PC-3 (cell line): ENCODE results near the gene TGFB2. TPM values are rescaled to one million over a fixed set of nuclear protein-coding genes. Genes with fewer than 3 reads are reported as not detected.

Experiments
- ATAC-seq: fragments of 200-7000 bp; cut with Tn5 transposase; 2 replicates; pipeline ENCODE4 v1.9.1; 2020; ENCODE audit warnings: mild to moderate bottlenecking, moderate library complexity
- BruUV-seq: library from RNA; stranded (reverse); fragments of 400-500 nt; replicated peaks from 2 replicates; lab custom pipeline; 2021; lab: Mats Ljungman, UMichigan
- CTCF ChIA-PET: fragments of 300-600 bp; sonication (Branson Sonifier 250); formaldehyde crosslinking; loops from one replicate; lab custom pipeline; 2022; ENCODE audit warnings: antibody characterized with exemption; lab: Charles Lee
- POLR2A ChIA-PET: fragments of 300-600 bp; sonication (Branson Sonifier 250); formaldehyde crosslinking; loops from one replicate; lab custom pipeline; 2022; ENCODE audit warnings: antibody characterized with exemption; ENCODE audit not compliant: unreplicated experiment; lab: Charles Lee
- DNase-seq: peaks from one replicate; pipeline ENCODE4 v3.0.0-alpha.2; 2015
- H2AFZ ChIP-seq: fragments of 300-600 bp; sonication (generic); 2 replicates; pipeline ENCODE4 v1.6.0; 2016; ENCODE audit warnings: antibody characterized with exemption, low read length
- H3F3A ChIP-seq: fragments of 300-600 bp; sonication (generic); one replicate; pipeline ENCODE4 v1.6.0; 2017; ENCODE audit warnings: antibody characterized with exemption, low read length, control low read depth, mild to moderate bottlenecking; ENCODE audit not compliant: unreplicated experiment
- H3K27ac ChIP-seq: fragments of 300-600 bp; sonication (generic); 2 replicates; pipeline ENCODE4 v1.5.1; 2016; ENCODE audit warnings: mild to moderate bottlenecking, low read length
- H3K27me3 ChIP-seq: fragments of 300-600 bp; sonication (generic); 2 replicates; pipeline ENCODE4 v1.6.1; 2016; ENCODE audit warnings: low read length, mixed read lengths
- H3K36me3 ChIP-seq: fragments of 300-600 bp; sonication (generic); 2 replicates; pipeline ENCODE4 v1.6.1; 2016; ENCODE audit warnings: low read depth, mixed run types, low read length, mixed read lengths
- H3K4me1 ChIP-seq: fragments of 300-600 bp; sonication (generic); 2 replicates; pipeline ENCODE4 v1.5.1; 2016; ENCODE audit warnings: low read length; ENCODE audit not compliant: insufficient read depth
- H3K4me2 ChIP-seq: fragments of 300-600 bp; sonication (generic); 2 replicates; pipeline ENCODE4 v1.6.0; 2016; ENCODE audit warnings: low read length
- H3K4me3 ChIP-seq: fragments of 300-600 bp; sonication (generic); 2 replicates; pipeline ENCODE4 v1.5.1; 2016; ENCODE audit warnings: mild to moderate bottlenecking, low read length, mixed read lengths
- H3K79me2 ChIP-seq: fragments of 300-600 bp; sonication (generic); 2 replicates; pipeline ENCODE4 v1.6.1; 2017; ENCODE audit warnings: low read length, mixed read lengths
- H3K9ac ChIP-seq: fragments of 300-600 bp; sonication (generic); 2 replicates; pipeline ENCODE4 v1.6.0; 2016; ENCODE audit warnings: mild to moderate bottlenecking, low read length
- H3K9me2 ChIP-seq: fragments of 300-600 bp; sonication (generic); replicated peaks from 2 replicates; pipeline ENCODE4 v1.6.1; 2016; ENCODE audit warnings: mixed run types, low read length, mixed read lengths
- H3K9me3 ChIP-seq: fragments of 300-600 bp; sonication (generic); 2 replicates; pipeline ENCODE4 v1.6.1; 2016; ENCODE audit warnings: low read length, mixed read lengths
- H4K20me1 ChIP-seq: fragments of 300-600 bp; sonication (generic); 2 replicates; pipeline ENCODE4 v1.6.1; 2016; ENCODE audit warnings: low read length, mixed read lengths
- EZH2 ChIP-seq: fragments of 300-600 bp; sonication (generic); IDR thresholded peaks from one replicate; pipeline ENCODE4 v1.6.1; 2017; ENCODE audit warnings: antibody characterized with exemption, mild to moderate bottlenecking, low read length; ENCODE audit not compliant: unreplicated experiment
- EZH2phosphoT487 ChIP-seq: fragments of 300-600 bp; sonication (generic); IDR thresholded peaks from 2 replicates; pipeline ENCODE4 v1.6.1; 2018; ENCODE audit warnings: mild to moderate bottlenecking, antibody characterized with exemption, low read length, borderline replicate concordance
- intact Hi-C: fragments of 100-400 bp; cut with micrococcal nuclease; formaldehyde crosslinking; loops from 2 replicates; pipeline ENCODE4 v1.9.0; 2023
- total RNA-seq: library from RNA; depleted of rRNA; stranded (reverse); fragments of >200 nt; gene quantifications from 2 replicates; pipeline ENCODE4 v1.2.3, GENCODE V29; 2014
- TF ChIP-seq, protein P1 (sequence below): fragments of 300-600 bp; sonication (generic); conservative IDR thresholded peaks from 2 replicates; pipeline ENCODE4 v1.5.1; 2017; ENCODE audit warnings: antibody characterized with exemption, low read depth, mild to moderate bottlenecking, low read length

Gene TGFB2
- total RNA-seq, 1 experiment from 2014 or later = 50.3 TPM

DNA sequence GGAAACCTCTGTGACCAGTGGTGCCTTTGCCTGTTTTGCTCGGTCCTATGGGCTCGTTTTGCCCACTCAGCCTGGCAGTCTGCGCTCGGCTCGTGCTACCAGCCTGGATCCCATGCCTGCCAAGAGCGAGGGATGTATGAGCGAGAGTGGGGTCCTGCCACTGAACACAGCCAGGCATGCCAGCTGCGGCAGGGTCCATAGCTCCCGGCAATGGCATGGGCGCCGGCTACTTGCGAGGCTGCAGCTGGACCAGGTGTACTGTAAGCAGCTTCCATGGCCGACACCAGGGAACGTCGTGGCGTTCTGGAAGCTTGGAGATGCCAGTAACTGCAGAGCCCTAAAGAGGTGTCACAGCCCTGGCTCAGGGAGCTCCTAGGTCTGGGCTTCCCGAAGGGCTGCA is 22.4 kb upstream of the TGFB2 start:
- ATAC-seq (no peak), DNase-seq (no peak)
- H3K4me3 ChIP-seq = no peak overlapping the region
- H3K36me3 ChIP-seq = peaks cover 31% of the 10 kb centered on the region
- no peaks in the 10 kb centered on the region for H3F3A ChIP-seq
- 0 out of 2 replicates have a peak, but pooled peaks cover 9% of the 10 kb centered on the region for H3K79me2 ChIP-seq
- ChIA-PET CTCF (no interaction called here), POLR2A (no interaction called here)
- no peak overlapping the region for H3K4me2 ChIP-seq
- H3K4me1 ChIP-seq = no peaks in the 10 kb centered on the region
- intact Hi-C loops = no loop called here
- H3K9me2 ChIP-seq = no peaks in the 10 kb centered on the region
- H2AFZ ChIP-seq = no peak overlapping the region
- no TSS peak for BruUV-seq
- no peaks in the 10 kb centered on the region for H3K9me3 ChIP-seq
- no peak for TF ChIP-seq EZH2phosphoT487
- TF ChIP-seq, protein P1, sequence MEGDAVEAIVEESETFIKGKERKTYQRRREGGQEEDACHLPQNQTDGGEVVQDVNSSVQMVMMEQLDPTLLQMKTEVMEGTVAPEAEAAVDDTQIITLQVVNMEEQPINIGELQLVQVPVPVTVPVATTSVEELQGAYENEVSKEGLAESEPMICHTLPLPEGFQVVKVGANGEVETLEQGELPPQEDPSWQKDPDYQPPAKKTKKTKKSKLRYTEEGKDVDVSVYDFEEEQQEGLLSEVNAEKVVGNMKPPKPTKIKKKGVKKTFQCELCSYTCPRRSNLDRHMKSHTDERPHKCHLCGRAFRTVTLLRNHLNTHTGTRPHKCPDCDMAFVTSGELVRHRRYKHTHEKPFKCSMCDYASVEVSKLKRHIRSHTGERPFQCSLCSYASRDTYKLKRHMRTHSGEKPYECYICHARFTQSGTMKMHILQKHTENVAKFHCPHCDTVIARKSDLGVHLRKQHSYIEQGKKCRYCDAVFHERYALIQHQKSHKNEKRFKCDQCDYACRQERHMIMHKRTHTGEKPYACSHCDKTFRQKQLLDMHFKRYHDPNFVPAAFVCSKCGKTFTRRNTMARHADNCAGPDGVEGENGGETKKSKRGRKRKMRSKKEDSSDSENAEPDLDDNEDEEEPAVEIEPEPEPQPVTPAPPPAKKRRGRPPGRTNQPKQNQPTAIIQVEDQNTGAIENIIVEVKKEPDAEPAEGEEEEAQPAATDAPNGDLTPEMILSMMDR = no peak
- TF ChIP-seq EZH2 = no peak
- no peak overlapping the region for H3K27ac ChIP-seq
- no peaks in the 10 kb centered on the region for H3K27me3 ChIP-seq
- no peak overlapping the region for H3K9ac ChIP-seq
- no peaks in the 10 kb centered on the region for H4K20me1 ChIP-seq

DNA sequence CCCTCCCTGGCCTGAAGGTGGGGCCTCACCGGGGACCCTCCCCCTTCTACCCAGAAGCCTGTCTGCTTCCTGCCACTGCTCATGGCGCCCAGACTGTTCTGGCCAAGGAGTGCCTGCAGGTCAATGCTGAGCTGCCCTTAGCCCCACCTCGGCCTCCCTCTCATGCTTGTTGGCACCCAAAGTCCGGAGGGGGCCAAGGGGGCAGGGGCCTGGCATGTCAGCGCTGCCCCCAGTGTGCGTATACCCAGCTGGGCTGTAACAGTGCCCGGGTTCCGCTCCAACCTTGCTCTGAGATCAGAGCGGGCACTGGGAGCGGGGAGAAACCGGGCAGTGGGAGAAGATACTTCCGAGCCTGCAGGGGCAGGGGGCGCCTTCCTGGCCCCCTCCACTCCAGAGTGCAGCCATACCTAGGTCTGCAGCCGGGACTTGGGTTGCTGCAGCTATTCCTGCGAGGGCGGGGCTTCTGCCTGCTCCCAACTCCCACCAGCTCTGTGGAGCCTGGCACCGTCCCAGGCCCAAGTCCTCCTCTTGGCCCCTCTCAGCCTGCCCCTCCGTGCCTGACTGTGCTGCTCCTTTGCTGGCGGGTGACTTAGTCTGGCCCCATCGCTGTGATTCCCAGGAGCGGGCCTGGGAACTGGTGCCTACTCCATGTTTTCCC is 21.4 kb upstream of the TGFB2 start:
- CTCF ChIA-PET = no interaction called here
- Histone ChIP-seq H3K79me2 (0 out of 2 replicates have a peak, but pooled peaks cover 9% of the 10 kb centered on the region), H3K9me3 (no peaks in the 10 kb centered on the region), H3K27ac (no peak overlapping the region), H2AFZ (no peak overlapping the region), H3K9me2 (no peaks in the 10 kb centered on the region), H3K4me2 (no peak overlapping the region), H3K36me3 (peaks cover 28% of the 10 kb centered on the region), H4K20me1 (no peaks in the 10 kb centered on the region), H3F3A (no peaks in the 10 kb centered on the region), H3K27me3 (no peaks in the 10 kb centered on the region), H3K9ac (no peak overlapping the region), H3K4me1 (no peaks in the 10 kb centered on the region), H3K4me3 (no peak overlapping the region)
- DNase-seq (no peak), ATAC-seq (no peak)
- BruUV-seq = no TSS peak
- TF ChIP-seq EZH2phosphoT487 = no peak
- intact Hi-C loops = no loop called here
- POLR2A ChIA-PET = no interaction called here

- Histone ChIP-seq H3K9me3 (no peaks in the 10 kb centered on the region), H3K36me3 (peaks cover 25% of the 10 kb centered on the region), H3K9me2 (no peaks in the 10 kb centered on the region), H3K27me3 (no peaks in the 10 kb centered on the region), H3K4me3 (no peak overlapping the region), H3F3A (no peaks in the 10 kb centered on the region), H4K20me1 (no peaks in the 10 kb centered on the region), H3K79me2 (0 out of 2 replicates have a peak, but pooled peaks cover 9% of the 10 kb centered on the region), H2AFZ (no peak overlapping the region), H3K27ac (no peak overlapping the region), H3K4me2 (no peak overlapping the region), H3K4me1 (no peaks in the 10 kb centered on the region), H3K9ac (no peak overlapping the region)
- no peak for TF ChIP-seq EZH2
- TF ChIP-seq, protein P1 = no peak
- TF ChIP-seq EZH2phosphoT487 = no peak
- DNase-seq (no peak), ATAC-seq (no peak)
- CTCF ChIA-PET = no interaction called here
- BruUV-seq = no TSS peak
- POLR2A ChIA-PET = no interaction called here
- intact Hi-C loops = no loop called here
These were observed 20.9 kb upstream of the TGFB2 start for GRCh38 chr1:218324226-218324580.
